Measurements from ENCODE around the gene ASB8.

- TF ChIP-seq EZH2phosphoT487 (conservative IDR thresholded peaks at IDR 0.05; ENCODE audit: low read length) (no peak), CTCF (IDR thresholded peaks at IDR 0.05; ENCODE audit: insufficient read depth, low read length, poor library complexity, severe bottlenecking) (no peak)
Observed at GRCh38 chr12:48179466-48179865, 22.2 kb upstream of the ASB8 start.
